CD4-positive, alpha-beta memory T cell (primary cell): Measurements from ENCODE around the gene NT5DC4. TPM values are rescaled to one million over a fixed set of nuclear protein-coding genes. Genes with fewer than 3 reads are reported as not detected.
A peak's percentile ranks its signal among the peaks of the same experiment; 100 is the strongest.

Experiments used
- CTCF ChIA-PET: fragments of 350-600 bp; sonication (Branson Sonifier 250); formaldehyde crosslinking; loops from one replicate; lab custom pipeline; 2021; ENCODE audit warnings: inconsistent platforms; ENCODE audit not compliant: partially characterized antibody; lab: Charles Lee
- POLR2A ChIA-PET: fragments of 350-600 bp; sonication (Branson Sonifier 250); formaldehyde crosslinking; loops from one replicate; lab custom pipeline; 2021; ENCODE audit not compliant: partially characterized antibody; lab: Charles Lee
- DNase-seq, 5 donors: peaks; one replicate each; pipeline versions ENCODE4 v3.0.0 to v3.0.0-alpha.2; 2020 to 2022; ENCODE audit warnings: mixed read lengths in 1 of 5
- H3K27ac ChIP-seq: one replicate; pipeline ENCODE4 v1.7.0; 2013; ENCODE audit warnings: low read depth, low read length
- H3K27me3 ChIP-seq: 2 replicates; pipeline ENCODE4 v1.7.0; 2013; ENCODE audit warnings: mild to moderate bottlenecking, low read length, moderate library complexity; ENCODE audit not compliant: insufficient read depth
- H3K36me3 ChIP-seq: 2 replicates; pipeline ENCODE4 v1.7.0; 2013; ENCODE audit warnings: mild to moderate bottlenecking, low read length, moderate library complexity; ENCODE audit not compliant: insufficient read depth
- H3K4me1 ChIP-seq: 2 replicates; pipeline ENCODE4 v1.7.0; 2013; ENCODE audit warnings: mild to moderate bottlenecking, low read length, moderate library complexity; ENCODE audit not compliant: insufficient read depth
- H3K4me3 ChIP-seq, 2 donors: one replicate each; pipeline ENCODE4 v1.7.0; 2013; ENCODE audit warnings: low read length in 2 of 2, mild to moderate bottlenecking in 1 of 2
- H3K9me3 ChIP-seq, 2 donors: one replicate each; pipeline ENCODE4 v1.7.0; 2013; ENCODE audit warnings: low read length in 2 of 2, control low read depth in 1 of 2; ENCODE audit not compliant: control insufficient read depth in 1 of 2
- H3K27ac Mint-ChIP-seq, 7 donors: one replicate each; pipeline ENCODE4 v1.8.0; 2020 to 2021; ENCODE audit warnings: mixed read lengths in 7 of 7, mild to moderate bottlenecking in 6 of 7, inconsistent platforms in 3 of 7, moderate library complexity in 3 of 7
- H3K27me3 Mint-ChIP-seq, 2 donors: one replicate each; pipeline ENCODE4 v1.8.0; 2020 to 2021; ENCODE audit warnings: mixed read lengths in 2 of 2
- H3K36me3 Mint-ChIP-seq, 2 donors: one replicate each; pipeline ENCODE4 v1.8.0; 2020 to 2021; ENCODE audit warnings: mixed read lengths in 2 of 2, inconsistent platforms in 1 of 2, mild to moderate bottlenecking in 1 of 2
- H3K4me1 Mint-ChIP-seq, 4 donors: one replicate each; pipeline ENCODE4 v1.8.0; 2020 to 2021; ENCODE audit warnings: mixed read lengths in 4 of 4, mild to moderate bottlenecking in 1 of 4
- H3K4me3 Mint-ChIP-seq, 8 donors: one replicate each; pipeline ENCODE4 v1.8.0; 2020 to 2021; ENCODE audit warnings: mixed read lengths in 8 of 8, mild to moderate bottlenecking in 7 of 8, moderate library complexity in 6 of 8, inconsistent platforms in 3 of 8
- H3K9me3 Mint-ChIP-seq, 8 donors: one replicate each; pipeline ENCODE4 v1.8.0; 2020 to 2021; ENCODE audit warnings: mixed read lengths in 8 of 8, mild to moderate bottlenecking in 5 of 8, inconsistent platforms in 3 of 8, moderate library complexity in 1 of 8
- intact Hi-C: fragments of 100-400 bp; cut with micrococcal nuclease; formaldehyde crosslinking; loops from one replicate; pipeline ENCODE4 v1.15.1; 2023
- polyA plus RNA-seq, 2 donors: library from polyadenylated mRNA; unstranded; fragments of 300-500 nt; fragmentation: Illumina TruSeq; gene quantifications; one replicate each; pipeline ENCODE4 v1.2.3, GENCODE V29; 2021
- total RNA-seq, 2 experiments: library from RNA; stranded (reverse); gene quantifications; one replicate each; pipeline ENCODE4 v1.2.3, GENCODE V29; 2021

Gene NT5DC4
- total and polyA plus RNA-seq, 4 experiments from 2014 or later, result not detected

DNA sequence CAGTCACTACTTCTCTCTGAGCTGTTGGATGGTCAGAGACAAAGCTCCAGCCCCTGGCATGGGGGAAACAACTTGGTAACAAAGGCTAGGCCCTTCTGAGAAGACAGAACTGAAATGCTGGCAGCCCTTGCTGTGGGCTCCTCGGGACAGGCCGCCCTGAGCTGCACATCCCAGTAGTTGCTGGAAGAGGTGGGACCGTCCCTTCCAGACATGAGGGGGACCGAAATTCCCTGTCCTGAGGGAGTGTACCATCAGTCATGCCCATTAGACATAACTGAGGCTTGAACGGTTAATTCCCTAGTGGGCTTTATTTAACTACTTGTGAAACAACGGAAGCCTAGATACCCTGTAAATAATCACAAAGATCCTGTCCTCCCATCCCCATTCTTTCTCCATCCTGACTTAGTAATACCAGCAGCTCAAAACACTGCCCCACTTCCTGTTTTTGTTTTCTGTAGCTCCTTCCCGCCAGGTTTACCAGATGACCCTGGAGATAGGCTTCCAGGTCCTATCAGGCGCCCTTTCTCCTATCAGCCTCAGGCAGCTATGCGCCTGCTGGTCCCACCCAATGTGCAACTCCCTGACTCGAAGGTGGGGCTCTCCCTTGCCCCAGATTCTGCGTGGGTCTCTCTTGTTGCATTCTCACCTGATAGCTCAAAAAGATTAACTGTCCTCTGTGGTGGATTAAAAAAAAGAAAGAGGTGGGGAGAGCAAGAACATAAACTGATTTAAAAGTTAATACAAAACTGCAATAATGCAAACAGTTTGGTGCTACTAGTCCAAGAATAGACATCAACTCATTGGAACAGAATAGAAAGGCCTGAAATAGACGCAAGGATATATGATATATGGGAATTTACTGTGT, 37.0 kb upstream of the NT5DC4 start:
- Mint-ChIP-seq H3K4me1 (peaks cover 6 to 20% (median 13%) of the 10 kb centered on the region in 4 donors), H3K36me3 (no peaks in the 10 kb centered on the region), H3K27ac (peak overlapping the region in 4 of 7 donors; percentile 7 to 67 (median 36)), H3K27me3 (no peaks in the 10 kb centered on the region), H3K9me3 (peaks cover 0 to 2% (median 0%) of the 10 kb centered on the region in 8 donors), H3K4me3 (peak overlapping the region in 4 of 8 donors; percentile 0 to 52 (median 16))
- POLR2A ChIA-PET, result interaction anchor here (0.7 to 1.4 kb wide), 3 partner anchors 25 to 60 kb away, joined by 3 to 4 read pairs (median 3); no protein-coding TSS in a partner anchor
- Histone ChIP-seq H3K36me3 (no peaks in the 10 kb centered on the region), H3K9me3 (no peaks in the 10 kb centered on the region), H3K4me1 (peaks cover 13% of the 10 kb centered on the region), H3K27ac (no peak overlapping the region), H3K4me3 (no peak overlapping the region), H3K27me3 (no peaks in the 10 kb centered on the region)
- CTCF ChIA-PET, result interaction anchor here (1.0 to 3.2 kb wide), 5 partner anchors 9 to 57 kb away, joined by 4 to 10 read pairs (median 7); no protein-coding TSS in a partner anchor
- DNase-seq, result no peak
- intact Hi-C loops, result no loop called here

- Histone ChIP-seq H3K4me3 (no peak overlapping the region), H3K27ac (no peak overlapping the region), H3K27me3 (no peaks in the 10 kb centered on the region), H3K9me3 (no peaks in the 10 kb centered on the region), H3K4me1 (peaks cover 13% of the 10 kb centered on the region), H3K36me3 (no peaks in the 10 kb centered on the region)
- Mint-ChIP-seq H3K4me1 (peaks cover 6 to 20% (median 13%) of the 10 kb centered on the region in 4 donors), H3K27ac (peak overlapping the region in 1 of 7 donors; percentile 7), H3K9me3 (peaks cover 0 to 2% (median 0%) of the 10 kb centered on the region in 8 donors), H3K36me3 (no peaks in the 10 kb centered on the region), H3K4me3 (peak overlapping the region in 1 of 8 donors; percentile 19), H3K27me3 (no peaks in the 10 kb centered on the region)
- POLR2A ChIA-PET, result interaction anchor here (0.9 to 1.4 kb wide), 2 partner anchors 54 to 60 kb away, joined by 3 to 4 read pairs; no protein-coding TSS in a partner anchor
- CTCF ChIA-PET, result interaction anchor here (1.0 to 3.2 kb wide), 4 partner anchors 8 to 58 kb away, joined by 4 to 10 read pairs (median 8); no protein-coding TSS in a partner anchor
- DNase-seq, result no peak
- intact Hi-C loops, result no loop called here
These were observed 36.4 kb upstream of the NT5DC4 start for GRCh38 chr2:112684415-112684775.

- Histone ChIP-seq H3K27ac (no peak overlapping the region), H3K36me3 (no peaks in the 10 kb centered on the region), H3K9me3 (no peaks in the 10 kb centered on the region), H3K4me3 (no peak overlapping the region), H3K27me3 (no peaks in the 10 kb centered on the region), H3K4me1 (peaks cover 13% of the 10 kb centered on the region)
- H3K27me3 Mint-ChIP-seq, result no peaks in the 10 kb centered on the region
- no peaks in the 10 kb centered on the region for H3K36me3 Mint-ChIP-seq
- POLR2A ChIA-PET, result interaction anchor here (1.0 to 8.1 kb wide), 3 partner anchors 29 to 58 kb away, joined by 3 to 102 read pairs (median 8); no protein-coding TSS in a partner anchor
- no peak for DNase-seq
- H3K4me1 Mint-ChIP-seq, result peaks cover 6 to 20% (median 13%) of the 10 kb centered on the region in 4 donors
- CTCF ChIA-PET, result interaction anchor here (1.1 to 9.0 kb wide), 4 partner anchors 7 to 86 kb away, joined by 3 to 319 read pairs (median 8); no protein-coding TSS in a partner anchor
- H3K27ac Mint-ChIP-seq, result peak overlapping the region in 1 of 7 donors; percentile 65
- peak overlapping the region in 1 of 8 donors; percentile 39 for H3K4me3 Mint-ChIP-seq
- H3K9me3 Mint-ChIP-seq, result peaks cover 0 to 2% (median 0%) of the 10 kb centered on the region in 8 donors
- intact Hi-C loops, result no loop called here
These were observed 35.4 kb upstream of the NT5DC4 start for GRCh38 chr2:112685271-112685884.

DNA sequence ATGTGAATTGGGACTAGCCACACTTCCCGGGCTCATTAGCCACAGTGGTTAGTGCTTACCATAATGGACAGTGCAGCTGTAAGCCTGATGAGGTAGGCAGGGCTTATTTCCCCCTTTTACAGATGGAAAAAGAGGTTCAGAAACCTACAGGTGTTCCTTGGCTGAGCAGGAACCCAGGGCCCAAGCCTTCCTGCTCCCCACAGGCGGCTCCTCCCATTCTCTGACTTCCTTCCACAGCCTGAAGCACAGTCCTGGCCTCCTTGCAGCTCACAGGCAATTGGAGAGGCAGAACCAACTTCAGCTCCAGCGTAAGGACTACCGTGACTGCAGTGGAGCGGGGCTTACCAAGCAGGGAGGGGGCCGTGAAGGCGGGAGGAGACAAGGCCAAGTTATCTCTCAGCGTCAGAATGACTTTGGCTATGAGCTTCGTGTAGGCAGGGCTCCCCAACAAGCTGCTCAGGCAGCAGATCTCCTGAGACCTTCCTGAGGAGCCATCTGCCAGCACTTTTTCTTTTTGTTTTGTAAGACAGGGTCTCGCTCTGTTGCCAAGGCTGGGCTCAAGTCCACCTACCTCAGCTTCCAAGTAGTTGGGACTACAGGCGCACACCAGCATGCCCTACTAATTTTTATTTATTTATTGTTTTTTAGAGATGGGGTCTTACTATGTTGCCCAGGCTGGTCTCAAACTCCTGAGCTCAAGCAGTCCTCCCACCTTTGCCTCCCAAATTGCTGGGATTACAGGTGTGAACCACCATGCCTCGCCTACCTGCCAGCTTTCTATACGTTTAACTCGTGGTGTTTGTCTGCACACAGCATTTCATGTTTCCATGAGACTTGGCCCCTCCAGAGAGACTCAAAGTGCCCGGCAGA, 34.2 kb upstream of the NT5DC4 start:
- Mint-ChIP-seq H3K27ac (peak overlapping the region in 1 of 7 donors; percentile 23), H3K9me3 (peaks cover 0 to 2% (median 0%) of the 10 kb centered on the region in 8 donors), H3K36me3 (no peaks in the 10 kb centered on the region), H3K4me1 (peaks cover 13 to 30% (median 19%) of the 10 kb centered on the region in 4 donors), H3K4me3 (no peak overlapping the region), H3K27me3 (no peaks in the 10 kb centered on the region)
- ChIA-PET CTCF (interaction anchor here (3.4 to 9.0 kb wide), 3 partner anchors 40 to 86 kb away, joined by 9 to 319 read pairs (median 89); no protein-coding TSS in a partner anchor), POLR2A (interaction anchor here (1.0 to 8.1 kb wide), 4 partner anchors 30 to 86 kb away, joined by 3 to 102 read pairs (median 6); no protein-coding TSS in a partner anchor)
- intact Hi-C loops, result no loop called here
- H3K27ac ChIP-seq, result no peak overlapping the region
- no peaks in the 10 kb centered on the region for H3K27me3 ChIP-seq
- no peak overlapping the region for H3K4me3 ChIP-seq
- no peaks in the 10 kb centered on the region for H3K9me3 ChIP-seq
- DNase-seq, result no peak
- peaks cover 24% of the 10 kb centered on the region for H3K4me1 ChIP-seq
- no peaks in the 10 kb centered on the region for H3K36me3 ChIP-seq

DNA sequence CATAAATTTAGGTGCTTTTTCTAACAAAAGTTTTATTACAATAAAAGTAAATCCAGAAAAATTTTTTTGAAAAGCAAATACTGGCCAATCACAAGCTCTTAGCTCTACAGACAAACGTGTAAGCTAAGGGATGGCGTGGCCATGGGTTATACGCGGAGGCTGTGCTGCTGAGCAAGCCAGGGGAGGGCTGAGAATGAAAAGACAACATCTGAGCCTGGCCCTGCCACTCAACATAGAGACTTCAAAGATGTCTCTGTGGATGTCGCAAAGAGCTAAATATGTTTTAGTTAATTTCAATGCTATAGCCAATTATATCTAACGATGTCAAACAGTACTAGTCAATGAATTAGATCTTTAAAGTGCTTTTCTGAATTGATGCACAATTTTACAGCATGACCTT, 33.3 kb upstream of the NT5DC4 start:
- Mint-ChIP-seq H3K27me3 (no peaks in the 10 kb centered on the region), H3K4me1 (peaks cover 20 to 40% (median 27%) of the 10 kb centered on the region in 4 donors), H3K27ac (no peak overlapping the region), H3K9me3 (peaks cover 0 to 2% (median 0%) of the 10 kb centered on the region in 8 donors), H3K36me3 (no peaks in the 10 kb centered on the region), H3K4me3 (no peak overlapping the region)
- ChIA-PET CTCF (interaction anchor here (1.2 to 9.0 kb wide), 4 partner anchors 27 to 87 kb away, joined by 3 to 319 read pairs (median 49); no protein-coding TSS in a partner anchor), POLR2A (interaction anchor here (1.0 to 8.1 kb wide), 2 partner anchors 60 to 87 kb away, joined by 3 to 102 read pairs; no protein-coding TSS in a partner anchor)
- Histone ChIP-seq H3K9me3 (no peaks in the 10 kb centered on the region), H3K27ac (no peak overlapping the region), H3K36me3 (no peaks in the 10 kb centered on the region), H3K4me3 (no peak overlapping the region), H3K4me1 (peaks cover 34% of the 10 kb centered on the region), H3K27me3 (no peaks in the 10 kb centered on the region)
- DNase-seq, result no peak
- intact Hi-C loops, result no loop called here

DNA sequence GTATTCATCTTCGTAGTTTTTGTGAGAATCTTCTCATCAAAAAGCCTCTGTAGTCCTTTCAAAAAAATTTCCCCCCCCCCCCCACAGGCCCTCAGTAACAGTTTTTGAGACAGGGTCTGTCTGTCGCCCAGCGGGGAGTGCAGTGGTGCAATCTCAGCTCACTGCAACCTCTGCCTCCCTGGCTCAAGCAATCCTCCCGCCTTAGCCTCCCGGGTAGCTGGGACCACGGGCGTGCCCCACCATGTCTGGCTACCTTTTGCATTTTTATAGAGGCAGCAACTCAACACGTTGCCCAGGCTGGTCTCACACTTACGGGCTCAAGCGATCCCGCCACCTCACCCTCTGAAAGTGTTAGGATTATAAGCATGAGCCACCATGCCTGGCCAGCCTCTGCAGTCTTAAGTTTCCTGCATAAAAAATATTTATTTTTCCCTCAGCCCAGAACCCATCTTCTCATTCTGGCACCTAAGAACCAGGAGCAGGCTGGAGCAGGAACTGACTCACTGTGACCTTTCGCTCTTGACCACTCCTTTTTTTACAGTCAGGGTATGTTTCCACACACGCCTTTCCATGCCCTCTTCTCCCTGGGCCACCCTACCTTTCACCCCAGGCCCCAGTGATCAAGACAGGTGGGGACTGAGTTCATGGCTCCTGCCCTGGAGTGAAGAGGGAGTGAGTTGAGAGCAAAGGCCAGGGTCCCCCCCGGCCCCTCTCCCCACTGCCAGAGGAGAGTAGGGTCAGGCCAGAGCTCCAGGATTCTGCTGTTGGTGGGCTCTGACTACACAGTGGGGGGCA, 32.5 kb upstream of the NT5DC4 start:
- DNase-seq, result no peak
- Histone ChIP-seq H3K4me3 (no peak overlapping the region), H3K9me3 (no peaks in the 10 kb centered on the region), H3K4me1 (peaks cover 40% of the 10 kb centered on the region), H3K27me3 (no peaks in the 10 kb centered on the region), H3K27ac (no peak overlapping the region), H3K36me3 (no peaks in the 10 kb centered on the region)
- ChIA-PET POLR2A (interaction anchor here (8.1 kb wide), 1 partner anchor 60 kb away, joined by 102 read pairs; no protein-coding TSS in a partner anchor), CTCF (interaction anchor here (0.6 to 9.0 kb wide), 5 partner anchors 20 to 87 kb away, joined by 3 to 319 read pairs (median 9); no protein-coding TSS in a partner anchor)
- Mint-ChIP-seq H3K4me1 (peaks cover 28 to 47% (median 35%) of the 10 kb centered on the region in 4 donors), H3K27ac (no peak overlapping the region), H3K9me3 (peaks cover 0 to 2% (median 0%) of the 10 kb centered on the region in 8 donors), H3K4me3 (no peak overlapping the region), H3K27me3 (no peaks in the 10 kb centered on the region), H3K36me3 (no peaks in the 10 kb centered on the region)
- intact Hi-C loops, result no loop called here
